WTC11 (cell line): ENCODE measurements around the gene HS3ST4. TPM values are rescaled to one million over a fixed set of nuclear protein-coding genes. Genes with fewer than 3 reads are reported as not detected.

Experiments
- ATAC-seq: fragments of 200-7000 bp; cut with Tn5 transposase; 2 replicates; pipeline ENCODE4 v1.10.0; 2021; ENCODE audit warnings: mild to moderate bottlenecking, moderate library complexity
- CTCF ChIA-PET: fragments of 300-600 bp; sonication (Branson Sonifier 250); formaldehyde crosslinking; loops from one replicate; lab custom pipeline; 2021; ENCODE audit warnings: antibody characterized with exemption; lab: Charles Lee
- POLR2A ChIA-PET: fragments of 350-600 bp; sonication (Branson Sonifier 250); formaldehyde crosslinking; loops from one replicate; lab custom pipeline; 2021; ENCODE audit warnings: antibody characterized with exemption; lab: Charles Lee
- DNase-seq: peaks from one replicate; pipeline ENCODE4 v3.0.0; 2021; ENCODE audit warnings: low spot score
- H3K27ac Mint-ChIP-seq: 2 replicates; pipeline ENCODE4 v1.8.0; 2021; ENCODE audit warnings: mixed read lengths
- H3K27me3 Mint-ChIP-seq: 2 replicates; pipeline ENCODE4 v1.8.0; 2021; ENCODE audit warnings: low read depth, mild to moderate bottlenecking, moderate library complexity, mixed read lengths
- H3K36me3 Mint-ChIP-seq: 2 replicates; pipeline ENCODE4 v1.8.0; 2021; ENCODE audit warnings: mixed read lengths
- H3K4me1 Mint-ChIP-seq: 2 replicates; pipeline ENCODE4 v1.8.0; 2022; ENCODE audit warnings: mixed read lengths
- H3K4me3 Mint-ChIP-seq: 2 replicates; pipeline ENCODE4 v1.8.0; 2021; ENCODE audit warnings: mild to moderate bottlenecking, moderate library complexity, mixed read lengths
- H3K9me3 Mint-ChIP-seq: 2 replicates; pipeline ENCODE4 v1.8.0; 2021; ENCODE audit warnings: mixed read lengths
- ATF1 ChIP-seq: sonication (generic); formaldehyde crosslinking; IDR thresholded peaks from 2 replicates; pipeline ENCODE4 v1.8.1; 2023; ENCODE audit warnings: mild to moderate bottlenecking, moderate library complexity, missing genetic modification reagents
- CTCF ChIP-seq: fragments of 200-600 bp; IDR thresholded peaks from 2 replicates; pipeline ENCODE4 v1.8.0; 2022; ENCODE audit warnings: antibody characterized with exemption
- ELF4 ChIP-seq: sonication (generic); formaldehyde crosslinking; IDR thresholded peaks from 2 replicates; pipeline ENCODE4 v1.8.1; 2022; ENCODE audit warnings: low read depth, mild to moderate bottlenecking, moderate library complexity, missing genetic modification reagents
- ETV6 ChIP-seq: sonication (generic); formaldehyde crosslinking; IDR thresholded peaks from 2 replicates; pipeline ENCODE4 v1.8.1; 2022; ENCODE audit warnings: mild to moderate bottlenecking, missing genetic modification reagents
- GRHL2 ChIP-seq: fragments of 250-450 bp; sonication (Bioruptor Pico); IDR thresholded peaks from 2 replicates; pipeline ENCODE4 v1.8.0; 2022; ENCODE audit warnings: mild to moderate bottlenecking, moderate library complexity; ENCODE audit not compliant: insufficient replicate concordance, severe bottlenecking
- IRF1 ChIP-seq: sonication (generic); formaldehyde crosslinking; IDR thresholded peaks from 2 replicates; pipeline ENCODE4 v1.8.0; 2023; ENCODE audit warnings: missing genetic modification reagents
- NR1H2 ChIP-seq: sonication (generic); formaldehyde crosslinking; IDR thresholded peaks from 2 replicates; pipeline ENCODE4 v1.9.0; 2021; ENCODE audit warnings: mild to moderate bottlenecking, moderate library complexity, missing genetic modification reagents
- NR2C2 ChIP-seq: sonication (generic); formaldehyde crosslinking; IDR thresholded peaks from 2 replicates; pipeline ENCODE4 v1.8.0; 2022; ENCODE audit warnings: mild to moderate bottlenecking, missing genetic modification reagents
- PRDM15 ChIP-seq: sonication (generic); formaldehyde crosslinking; IDR thresholded peaks from 2 replicates; pipeline ENCODE4 v1.8.0; 2022; ENCODE audit warnings: missing genetic modification reagents
- PREB ChIP-seq: sonication (generic); formaldehyde crosslinking; IDR thresholded peaks from 2 replicates; pipeline ENCODE4 v1.8.1; 2022; ENCODE audit warnings: mild to moderate bottlenecking, missing genetic modification reagents, moderate library complexity, borderline replicate concordance
- PRRX2 ChIP-seq: fragments of 250-450 bp; sonication (Bioruptor Pico); IDR thresholded peaks from 2 replicates; pipeline ENCODE4 v1.8.0; 2021; ENCODE audit warnings: mild to moderate bottlenecking
- SOX15 ChIP-seq: fragments of 250-450 bp; sonication (Bioruptor Pico); IDR thresholded peaks from 2 replicates; pipeline ENCODE4 v1.9.0; 2021; ENCODE audit warnings: mild to moderate bottlenecking
- SP1 ChIP-seq: sonication (generic); formaldehyde crosslinking; conservative IDR thresholded peaks from 2 replicates; pipeline ENCODE4 v1.8.1; 2022; ENCODE audit warnings: missing genetic modification reagents
- STAT6 ChIP-seq: sonication (generic); formaldehyde crosslinking; conservative IDR thresholded peaks from 2 replicates; pipeline ENCODE4 v1.8.1; 2023; ENCODE audit warnings: mild to moderate bottlenecking, low read depth, missing genetic modification reagents, moderate library complexity
- TCF7 ChIP-seq: sonication (generic); formaldehyde crosslinking; IDR thresholded peaks from 2 replicates; pipeline ENCODE4 v1.8.0; 2022; ENCODE audit warnings: mild to moderate bottlenecking, low read depth, missing genetic modification reagents, moderate library complexity
- ZNF219 ChIP-seq: sonication (generic); formaldehyde crosslinking; IDR thresholded peaks from 2 replicates; pipeline ENCODE4 v1.8.0; 2023; ENCODE audit warnings: missing genetic modification reagents, mild to moderate bottlenecking, borderline replicate concordance
- ZNF263 ChIP-seq: sonication (generic); formaldehyde crosslinking; IDR thresholded peaks from 2 replicates; pipeline ENCODE4 v1.8.1; 2022; ENCODE audit warnings: low read depth, mild to moderate bottlenecking, moderate library complexity, missing genetic modification reagents
- ZNF416 ChIP-seq: fragments of 250-450 bp; sonication (Bioruptor Pico); IDR thresholded peaks from 2 replicates; pipeline ENCODE4 v1.9.0; 2021; ENCODE audit warnings: mild to moderate bottlenecking, inconsistent platforms
- ZNF671 ChIP-seq: fragments of 250-450 bp; sonication (Bioruptor Pico); IDR thresholded peaks from 2 replicates; pipeline ENCODE4 v1.8.0; 2021; ENCODE audit warnings: mild to moderate bottlenecking
- ZSCAN18 ChIP-seq: fragments of 250-450 bp; sonication (Bioruptor Pico); IDR thresholded peaks from 2 replicates; pipeline ENCODE4 v2.1.2; 2022; ENCODE audit warnings: mild to moderate bottlenecking, moderate library complexity
- total RNA-seq: library from RNA; stranded (reverse); gene quantifications from 3 replicates; pipeline ENCODE4 v1.2.3, GENCODE V29; 2021

The HS3ST4 gene
- total RNA-seq, 1 experiment from 2014 or later = 5.4 TPM

GRCh38 chr16:26178298-26178697, 486.5 kb downstream of the HS3ST4 start:
- Mint-ChIP-seq H3K9me3 (peaks cover 29% of the 10 kb centered on the region), H3K4me1 (peaks cover 43% of the 10 kb centered on the region), H3K4me3 (no peak overlapping the region), H3K27me3 (peaks cover 3% of the 10 kb centered on the region), H3K36me3 (peaks cover 27% of the 10 kb centered on the region), H3K27ac (peak overlapping the region; percentile 82)
- ATAC-seq = peak; percentile 58
- DNase-seq = no peak
- TF ChIP-seq PRRX2 (CRISPR knock-in tag) = no peak
- TF ChIP-seq PRDM15 (CRISPR knock-in tag) = no peak
- TF ChIP-seq ELF4 (CRISPR knock-in tag) = no peak
- TF ChIP-seq ATF1 (CRISPR knock-in tag) = no peak
- TF ChIP-seq ZNF219 (CRISPR knock-in tag) = no peak
- TF ChIP-seq CTCF = no peak
- no peak for TF ChIP-seq IRF1
- TF ChIP-seq ZSCAN18 (CRISPR knock-in tag) = no peak
- no peak for TF ChIP-seq SP1 (CRISPR knock-in tag)
- TF ChIP-seq ETV6 (CRISPR knock-in tag) = no peak
- TF ChIP-seq SOX15 (CRISPR knock-in tag) = no peak
- TF ChIP-seq PREB (CRISPR knock-in tag) = no peak
- TF ChIP-seq STAT6 (CRISPR knock-in tag) = no peak
- no peak for TF ChIP-seq NR1H2
- no peak for TF ChIP-seq ZNF416 (CRISPR knock-in tag)
- TF ChIP-seq ZNF671 (CRISPR knock-in tag) = no peak
- TF ChIP-seq TCF7 = no peak
- TF ChIP-seq ZNF263 (CRISPR knock-in tag) = no peak
- no peak for TF ChIP-seq GRHL2 (CRISPR knock-in tag)
- no peak for TF ChIP-seq NR2C2
- ChIA-PET CTCF (interaction anchor here (0.5 to 1.2 kb wide), 2 partner anchors 467 to 932 kb away, joined by 3 to 7 read pairs; no protein-coding TSS in a partner anchor), POLR2A (no interaction called here)
